NCI-H2081 treated with DMSO at 0.1 percent for 48 hours (cell line): ENCODE data around the gene SPATA20.

Source experiments
- DNase-seq: peaks from one replicate; lab custom pipeline; 2025; lab: John Stamatoyannopoulos, UW

The SPATA20 gene

DNA sequence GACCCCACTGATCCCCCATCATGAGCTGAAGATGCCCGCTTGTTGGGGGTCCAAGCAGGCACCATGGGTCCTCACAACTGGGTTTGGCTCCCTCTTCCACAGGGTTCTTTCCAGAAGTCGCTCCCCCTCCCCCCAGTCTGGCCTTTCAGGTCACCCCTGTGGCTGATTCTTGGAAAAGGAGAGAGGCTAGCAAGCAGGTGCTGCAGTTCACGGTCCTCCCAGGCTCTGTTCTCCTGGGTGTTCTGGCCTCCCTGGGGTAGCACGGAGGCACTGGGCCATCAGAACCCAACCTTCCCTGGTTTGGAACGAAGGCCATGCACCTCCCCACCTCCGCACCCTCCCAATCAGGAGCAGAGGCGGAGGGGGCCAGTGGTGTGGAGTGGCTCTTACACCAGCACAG lies 32.4 kb downstream of the SPATA20 start:
- DNase-seq = no peak

DNA sequence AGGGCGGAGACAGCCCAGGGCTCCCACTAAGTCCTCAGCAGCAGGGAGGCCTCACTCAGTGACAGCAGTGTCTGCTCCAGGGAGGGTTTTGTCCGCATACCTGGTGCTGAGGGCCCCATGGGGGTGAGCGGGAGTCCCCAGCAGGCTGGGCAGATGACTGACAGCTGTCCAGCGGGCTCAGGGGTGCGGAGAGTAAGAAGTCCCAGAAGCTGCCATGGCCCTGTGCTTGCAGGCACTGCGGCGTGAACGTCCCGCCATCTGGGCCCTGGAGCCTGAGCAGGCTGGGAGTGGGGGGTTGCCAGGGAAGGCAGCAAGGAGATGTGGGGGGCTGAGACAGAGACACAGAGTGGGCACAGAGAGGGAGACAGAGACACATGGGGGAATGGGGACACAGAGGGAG lies 33.7 kb downstream of the SPATA20 start:
- DNase-seq = no peak

DNA sequence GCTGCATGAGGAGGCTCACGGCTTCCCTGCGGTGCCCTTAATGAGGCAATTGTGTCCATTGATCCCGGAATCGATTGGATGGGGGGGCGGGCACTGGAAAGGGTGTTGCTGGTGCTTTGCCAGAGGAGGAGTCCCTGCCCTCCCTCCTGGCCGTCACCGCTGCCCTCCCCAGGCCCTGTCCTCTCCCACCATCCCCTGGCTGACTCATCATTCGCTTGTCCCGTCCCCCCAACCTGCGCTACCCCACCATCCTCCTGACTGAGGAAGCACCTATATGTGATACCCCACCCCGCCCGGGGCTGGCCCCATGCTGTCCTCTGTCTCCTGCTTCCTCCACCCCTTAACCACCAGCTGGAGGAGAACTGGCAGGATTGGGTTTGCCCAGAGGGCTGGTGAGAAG lies 34.3 kb downstream of the SPATA20 start:
- DNase-seq = no peak

DNA sequence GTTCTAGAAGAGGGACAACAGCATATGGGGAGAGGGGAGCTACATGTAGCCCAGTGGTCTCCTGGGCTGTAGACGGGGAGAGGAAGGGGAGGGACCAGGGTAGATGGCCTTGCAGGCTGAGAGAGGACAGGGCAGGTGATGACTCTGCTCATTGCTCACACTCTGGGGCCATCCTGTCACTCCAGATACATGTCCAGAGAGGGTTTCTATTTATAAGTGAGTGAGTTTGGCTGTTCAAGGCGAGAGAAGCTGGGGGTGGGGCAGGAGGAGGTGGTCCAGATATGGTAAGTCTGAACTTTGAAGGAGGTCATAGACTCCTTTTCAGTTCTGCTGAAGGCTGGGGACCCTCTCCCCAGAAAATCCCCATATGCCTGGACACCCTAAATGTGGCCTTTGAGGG lies 35.8 kb downstream of the SPATA20 start:
- no peak for DNase-seq

DNA sequence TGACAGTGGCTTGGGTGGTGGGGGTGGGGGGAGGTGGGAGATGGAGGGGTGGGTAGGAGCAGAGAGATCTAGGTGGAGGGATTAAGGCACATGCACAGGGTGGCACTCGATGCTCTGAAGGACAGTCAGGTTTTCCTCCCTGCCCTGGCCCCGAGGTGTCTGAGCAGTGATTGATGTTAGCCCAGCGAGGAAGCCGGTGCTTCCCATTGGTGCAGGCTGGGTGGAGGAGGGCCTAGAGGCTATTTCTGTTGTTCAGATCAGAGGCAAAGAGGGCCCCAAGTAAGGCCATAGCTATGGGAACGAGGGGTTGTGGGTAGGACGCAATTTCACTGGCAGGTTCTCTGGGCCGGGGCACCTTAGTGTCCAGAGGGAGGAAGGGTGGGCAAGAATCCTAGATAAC lies 36.7 kb downstream of the SPATA20 start:
- DNase-seq = no peak

DNA sequence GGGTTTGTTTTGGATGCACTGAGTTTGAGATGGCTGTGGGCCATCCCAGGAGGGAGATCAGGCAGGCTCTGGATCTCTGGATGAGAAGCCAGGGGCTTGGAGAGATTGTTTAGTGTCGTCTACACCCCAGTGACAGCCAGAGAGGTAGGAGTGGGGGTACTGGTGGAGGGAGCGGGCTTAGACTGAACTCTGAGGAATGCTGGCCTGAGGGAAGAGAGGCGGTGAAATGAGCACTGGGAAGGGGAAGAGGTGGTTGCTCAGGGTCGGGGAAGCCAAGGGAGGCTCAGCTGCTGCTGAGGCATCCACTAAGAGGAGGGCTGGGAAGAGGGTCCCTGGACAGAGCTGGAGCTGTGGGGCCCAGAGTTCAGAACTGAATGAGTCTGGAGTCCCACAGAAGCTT lies 37.1 kb downstream of the SPATA20 start:
- DNase-seq = no peak

DNA sequence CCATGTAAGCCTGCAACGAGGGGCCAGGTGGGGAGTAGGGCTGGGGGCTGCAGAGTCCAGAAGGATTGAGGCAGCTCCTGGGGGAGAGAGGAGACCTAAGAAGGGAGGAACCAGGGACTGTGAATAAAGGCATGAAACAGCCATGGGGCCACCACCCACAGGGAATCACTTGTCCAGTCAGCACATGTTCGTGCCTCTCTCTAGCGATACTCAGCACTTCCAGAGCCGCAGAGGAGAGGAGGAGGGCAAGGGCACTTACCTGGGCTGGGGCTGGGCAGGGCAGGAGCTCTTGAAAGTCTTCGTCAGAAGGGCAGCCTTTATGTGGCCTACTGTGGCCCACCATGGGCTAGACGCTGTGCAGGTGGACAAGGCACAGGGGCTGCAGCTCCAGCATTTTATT lies 37.8 kb downstream of the SPATA20 start:
- no peak for DNase-seq

DNA sequence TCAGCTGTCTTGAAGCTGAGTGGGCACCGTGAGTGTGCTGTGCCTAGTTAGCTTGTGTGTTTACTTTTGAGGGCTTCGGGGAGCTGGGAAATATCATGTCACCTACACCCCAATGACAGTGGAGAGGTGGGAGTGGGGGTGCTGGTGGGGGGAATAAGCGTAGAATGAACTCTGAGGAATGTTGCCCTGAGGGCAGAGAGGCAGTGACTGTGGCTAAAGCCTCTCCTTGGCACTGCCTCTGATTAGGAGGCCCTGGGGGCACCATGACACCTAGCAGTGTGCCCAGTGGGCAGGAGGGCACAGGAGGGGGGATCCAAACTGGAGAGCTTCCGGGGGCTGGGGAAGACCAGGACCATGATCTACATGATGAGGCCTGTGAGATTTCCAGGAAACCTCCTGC lies 38.4 kb downstream of the SPATA20 start:
- DNase-seq = no peak

DNA sequence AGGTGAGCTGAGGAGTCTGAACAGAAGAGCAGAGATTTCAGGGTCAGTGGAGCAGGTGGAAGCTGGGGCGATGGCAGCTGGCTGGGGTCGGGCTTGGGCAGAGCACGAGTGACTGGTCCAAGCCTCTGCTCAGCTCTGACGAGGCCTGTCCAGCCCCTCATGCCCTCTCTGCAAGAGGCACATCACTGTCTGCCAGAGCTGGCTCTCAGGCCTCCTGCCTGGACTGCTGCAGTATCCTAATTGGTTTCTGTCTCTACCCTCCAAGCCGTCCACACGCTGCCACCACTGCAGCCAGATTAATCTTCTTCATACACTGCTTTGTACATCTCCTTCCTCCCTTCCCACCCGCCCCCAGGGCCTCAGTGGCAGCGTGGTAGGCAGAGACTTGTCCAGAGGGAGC lies 38.9 kb downstream of the SPATA20 start:
- no peak for DNase-seq

DNA sequence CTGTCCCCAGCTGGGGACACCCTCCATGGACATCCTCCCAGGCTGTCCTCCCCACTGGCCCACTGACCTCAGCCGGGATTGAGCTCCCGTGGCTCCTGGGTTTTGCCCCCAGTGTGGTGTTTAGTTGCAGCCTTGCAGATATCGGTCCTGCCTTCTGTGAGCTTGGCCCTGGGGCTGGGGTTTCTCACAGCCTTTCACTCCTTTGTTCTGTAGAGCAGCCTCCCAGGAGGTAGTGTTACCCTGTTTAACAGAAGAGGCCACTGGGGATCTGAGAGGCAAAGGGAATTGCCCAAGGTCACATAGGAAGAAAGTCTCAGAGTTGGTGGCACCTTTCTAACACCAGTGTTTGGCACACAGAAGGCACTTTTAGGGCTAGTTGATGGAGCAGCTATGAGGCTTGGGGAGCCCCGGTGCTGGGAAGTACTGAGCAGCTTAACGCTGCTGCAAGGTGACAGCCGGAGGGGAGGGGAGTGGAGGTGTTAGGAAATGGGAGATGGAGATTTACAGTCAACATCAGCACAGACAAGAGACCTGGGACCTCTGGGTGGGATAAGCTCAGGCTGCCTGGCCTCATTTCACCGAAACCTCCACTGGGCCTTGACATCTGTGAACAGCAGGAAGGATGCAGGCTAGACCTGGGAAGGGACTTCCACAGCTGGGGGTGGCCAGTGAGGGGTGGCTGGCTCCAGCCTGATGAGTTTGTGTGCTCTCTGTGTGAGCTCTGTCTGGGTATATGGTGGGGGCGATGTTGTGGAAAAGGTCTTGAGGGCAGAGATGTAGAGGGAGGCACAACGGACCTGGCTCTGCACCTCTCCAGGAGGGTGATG lies 39.7 kb downstream of the SPATA20 start:
- DNase-seq = no peak

DNA sequence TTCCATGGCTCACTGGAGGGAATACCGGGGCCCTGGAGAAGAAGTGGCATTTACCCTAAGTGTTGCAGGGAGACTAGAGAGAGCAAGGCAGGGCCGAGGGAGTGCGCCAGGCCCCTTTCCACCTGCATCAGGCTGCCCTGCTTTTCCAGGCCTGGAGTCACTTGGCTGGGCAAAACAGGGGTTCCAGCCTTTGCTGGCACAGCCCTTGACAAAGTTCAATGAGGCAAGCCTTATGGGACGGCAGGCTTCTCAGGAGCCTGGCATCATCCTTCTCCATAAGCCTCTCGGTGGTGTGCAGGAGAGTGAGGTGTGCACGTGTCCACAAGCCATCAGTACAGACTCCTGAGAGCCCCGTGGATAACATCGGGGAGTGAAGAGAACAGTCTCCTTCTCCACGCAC lies 40.6 kb downstream of the SPATA20 start:
- DNase-seq = no peak

DNA sequence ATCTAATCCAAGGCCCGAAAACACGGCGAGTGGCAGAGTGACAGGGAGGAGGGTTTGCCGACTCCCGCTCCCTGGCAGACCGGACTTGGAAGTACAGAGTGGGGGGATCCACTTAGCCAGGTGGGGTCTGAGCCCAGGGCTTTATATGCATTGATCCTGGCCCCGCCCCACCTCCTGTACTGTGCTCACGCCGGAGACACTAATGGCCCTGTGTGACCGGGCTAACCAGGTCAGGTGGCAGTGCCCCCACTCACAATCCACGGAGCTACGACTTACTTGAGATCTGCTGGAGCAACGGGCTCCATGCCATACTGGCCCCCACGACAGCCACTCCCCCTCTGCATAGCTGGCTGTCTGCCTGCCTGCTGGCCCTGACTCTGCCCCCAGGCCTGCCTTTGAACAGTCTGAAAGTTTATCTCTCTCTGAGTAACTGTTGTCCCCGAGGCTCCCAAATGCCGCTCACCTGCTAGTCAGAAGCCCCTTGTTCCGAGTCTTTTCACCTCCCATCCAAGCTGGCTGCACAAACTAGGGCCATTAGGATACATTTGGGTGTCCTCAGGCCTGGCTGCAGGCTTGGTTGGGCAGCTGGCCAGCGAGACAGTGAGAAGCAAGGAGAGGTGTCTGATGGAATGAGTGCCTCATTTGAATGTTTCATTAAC lies 41.5 kb downstream of the SPATA20 start:
- DNase-seq = no peak

DNA sequence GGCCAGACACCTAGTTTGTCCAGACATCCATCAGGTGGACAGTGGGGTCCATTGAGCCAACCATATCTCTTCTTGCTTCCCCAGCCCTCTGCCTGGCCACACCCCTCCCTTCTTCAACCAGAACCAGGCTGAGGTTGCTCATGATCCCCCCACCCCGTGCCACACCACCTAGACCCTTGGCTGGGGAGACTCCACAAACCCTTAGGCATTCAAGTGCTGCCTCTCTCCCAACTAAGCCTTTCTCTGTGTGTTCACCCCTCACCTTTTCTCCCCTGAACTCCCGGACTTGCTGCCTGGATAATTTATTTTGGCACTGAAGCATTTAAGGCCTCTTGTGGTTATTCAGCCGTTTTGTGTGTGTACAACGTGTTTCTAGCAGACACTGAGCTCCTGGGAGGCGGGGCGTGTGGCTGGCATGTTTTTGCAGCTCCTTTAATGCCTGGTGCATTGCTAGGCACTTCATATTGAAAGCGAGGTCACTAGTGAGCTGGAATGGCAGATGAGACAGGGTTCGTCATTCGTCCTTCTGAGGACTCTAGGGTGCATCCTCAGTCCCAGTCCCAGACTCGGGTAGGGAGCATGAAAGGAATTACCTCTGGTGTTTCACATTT lies 42.2 kb downstream of the SPATA20 start:
- no peak for DNase-seq

DNA sequence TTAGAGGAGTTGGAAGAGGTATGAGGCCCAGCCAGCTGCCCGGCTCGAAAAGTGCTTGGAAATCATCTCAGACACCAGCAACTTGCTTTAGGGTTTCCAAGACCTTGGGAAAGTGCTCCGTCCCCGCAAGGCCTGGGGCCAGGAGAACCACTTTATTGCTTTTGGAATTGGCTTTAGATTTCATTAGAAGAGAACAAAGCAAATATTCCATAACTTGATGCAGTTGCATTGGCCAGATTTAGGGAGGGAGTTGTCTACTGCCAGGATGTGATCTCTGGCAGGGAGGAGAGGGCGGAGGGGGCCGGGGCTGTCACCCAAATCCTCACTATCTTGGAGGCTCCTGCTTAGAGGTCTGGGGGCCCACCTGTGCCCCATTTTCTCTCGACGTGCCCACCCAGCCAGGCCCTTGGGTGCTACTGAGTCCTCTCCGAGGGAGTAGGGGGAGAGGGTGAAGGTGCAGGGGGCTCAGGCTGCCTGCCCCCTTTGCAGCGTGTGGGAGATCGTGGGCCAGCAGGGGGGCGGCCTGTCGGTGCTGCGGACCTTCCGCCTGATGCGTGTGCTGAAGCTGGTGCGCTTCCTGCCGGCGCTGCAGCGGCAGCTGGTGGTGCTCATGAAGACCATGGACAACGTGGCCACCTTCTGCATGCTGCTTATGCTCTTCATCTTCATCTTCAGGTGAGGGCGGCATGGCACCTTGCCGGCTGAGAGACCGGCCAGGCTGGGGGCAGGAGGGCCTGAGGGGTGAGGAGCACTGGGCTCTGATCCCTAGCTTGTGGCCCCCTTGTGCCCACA lies 44.2 kb downstream of the SPATA20 start:
- no peak for DNase-seq

DNA sequence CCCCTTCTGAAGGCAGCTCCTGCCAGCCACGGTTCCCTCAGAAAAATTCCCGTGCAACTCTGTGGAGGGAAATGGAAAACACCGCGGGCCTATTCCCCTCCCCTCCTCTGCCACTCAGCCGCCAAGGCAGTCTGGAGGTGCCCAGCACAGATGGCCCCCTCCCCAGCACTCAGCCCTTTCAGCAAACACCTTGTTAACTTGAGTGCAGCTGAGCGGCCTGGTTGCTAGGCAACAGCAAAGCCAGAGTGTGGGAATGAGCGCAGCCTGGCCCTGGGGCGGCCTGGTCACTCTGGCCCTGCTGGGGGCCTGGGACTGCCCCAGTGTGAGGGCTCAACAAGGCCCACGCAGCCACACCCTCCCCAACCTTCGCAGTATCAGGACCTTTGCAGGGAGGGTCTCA lies 46.3 kb downstream of the SPATA20 start:
- no peak for DNase-seq

DNA sequence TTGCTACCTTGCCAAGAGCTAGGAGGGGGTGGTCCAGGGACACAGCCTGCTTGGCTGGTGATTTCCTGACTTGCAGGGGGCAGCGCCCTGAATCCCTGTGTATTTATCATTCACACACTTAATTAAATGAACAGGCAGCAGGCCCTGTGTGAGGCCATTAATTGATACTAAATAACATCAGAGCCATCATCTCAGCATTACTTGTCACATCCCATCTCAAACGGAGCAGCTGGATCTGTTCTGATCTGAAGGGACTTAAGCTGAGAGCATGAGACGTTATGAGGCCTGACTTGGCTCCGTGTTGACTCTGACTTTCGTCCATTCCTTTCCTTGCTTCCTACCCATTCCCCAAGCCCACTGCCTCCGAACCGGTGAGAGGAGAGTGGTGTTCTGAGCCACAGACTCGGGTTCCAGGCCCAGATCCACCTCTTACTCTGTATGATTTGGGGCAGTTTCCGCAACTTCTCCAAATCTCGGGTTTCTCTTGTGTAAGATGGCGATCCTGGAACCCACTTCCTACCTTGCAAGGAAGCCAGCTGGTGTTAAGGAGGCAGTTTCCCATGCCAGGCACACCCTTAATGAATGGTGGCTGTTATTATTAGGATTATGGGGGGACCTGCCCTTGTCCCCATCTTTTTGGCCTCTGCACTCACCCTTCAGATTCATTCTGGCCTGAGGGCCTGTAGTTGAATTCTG lies 47.3 kb downstream of the SPATA20 start:
- no peak for DNase-seq

DNA sequence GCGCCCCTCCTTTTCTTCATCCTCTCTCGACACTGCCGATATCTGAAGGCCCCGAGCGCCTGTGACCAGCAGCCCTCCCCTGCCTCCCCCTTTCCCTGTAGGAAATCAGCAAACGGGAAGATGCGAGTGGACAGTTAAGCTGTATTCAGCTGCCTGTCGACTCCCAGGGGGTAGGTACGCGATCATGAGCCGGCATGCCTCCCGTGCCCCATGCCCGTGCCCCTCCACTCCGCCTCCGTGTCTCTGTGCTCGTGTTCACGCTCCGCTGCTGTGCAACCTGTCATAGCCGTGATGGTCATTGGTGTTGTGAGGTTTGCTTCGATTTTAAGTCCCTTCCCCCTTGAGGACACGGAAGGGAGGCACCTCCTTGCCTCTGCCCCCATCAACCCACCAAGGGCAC lies 47.9 kb downstream of the SPATA20 start:
- no peak for DNase-seq

DNA sequence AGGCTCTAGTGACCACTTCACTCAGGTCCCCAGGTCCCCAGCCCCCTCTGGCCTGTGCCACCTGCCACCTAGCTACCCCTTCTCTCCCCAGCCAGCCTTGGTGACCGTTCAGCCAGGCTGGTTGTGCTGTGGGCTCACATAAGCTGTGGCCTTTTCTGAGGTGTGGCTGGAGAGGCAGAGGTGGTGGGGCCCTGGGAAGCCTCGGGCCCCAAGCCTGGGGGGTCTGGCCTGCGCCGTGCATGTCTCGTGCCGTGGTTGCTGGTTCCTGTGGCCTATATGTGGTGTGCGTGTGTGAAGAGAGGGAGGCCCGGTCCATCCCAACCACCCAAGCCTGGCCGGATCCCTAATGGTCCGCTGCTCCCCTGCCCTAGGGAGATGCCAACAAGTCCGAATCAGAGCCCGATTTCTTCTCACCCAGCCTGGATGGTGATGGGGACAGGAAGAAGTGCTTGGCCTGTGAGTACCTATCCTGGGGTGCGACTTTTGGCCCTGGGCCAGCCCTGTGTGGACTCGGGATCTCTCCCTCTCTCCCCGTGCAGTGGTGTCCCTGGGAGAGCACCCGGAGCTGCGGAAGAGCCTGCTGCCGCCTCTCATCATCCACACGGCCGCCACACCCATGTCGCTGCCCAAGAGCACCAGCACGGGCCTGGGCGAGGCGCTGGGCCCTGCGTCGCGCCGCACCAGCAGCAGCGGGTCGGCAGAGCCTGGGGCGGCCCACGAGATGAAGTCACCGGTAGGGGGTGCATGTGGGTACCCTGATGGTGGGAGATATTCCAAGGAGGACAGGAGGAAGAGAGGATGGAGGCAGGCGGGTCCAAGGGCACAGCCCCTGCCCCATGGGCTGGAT lies 49.4 kb downstream of the SPATA20 start:
- DNase-seq = no peak

DNA sequence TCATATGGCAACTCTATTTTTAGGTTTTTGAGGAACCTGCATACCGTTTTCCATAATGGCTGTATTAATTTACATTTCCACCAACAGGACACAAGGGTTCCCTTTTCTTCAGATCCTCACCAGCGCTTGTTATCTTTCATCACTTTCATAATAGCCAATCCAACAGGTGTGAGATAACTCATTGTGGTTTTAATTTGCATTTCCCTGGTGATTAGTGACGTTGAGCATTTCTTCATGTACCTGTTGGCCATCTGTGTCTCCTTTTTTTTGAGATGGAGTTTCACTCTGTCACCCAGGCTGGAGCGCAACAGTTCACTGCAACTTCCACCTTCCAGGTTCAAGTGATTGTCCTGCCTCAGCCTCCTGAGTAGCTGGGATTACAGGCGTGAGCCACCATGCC lies 51.5 kb downstream of the SPATA20 start:
- DNase-seq = no peak

DNA sequence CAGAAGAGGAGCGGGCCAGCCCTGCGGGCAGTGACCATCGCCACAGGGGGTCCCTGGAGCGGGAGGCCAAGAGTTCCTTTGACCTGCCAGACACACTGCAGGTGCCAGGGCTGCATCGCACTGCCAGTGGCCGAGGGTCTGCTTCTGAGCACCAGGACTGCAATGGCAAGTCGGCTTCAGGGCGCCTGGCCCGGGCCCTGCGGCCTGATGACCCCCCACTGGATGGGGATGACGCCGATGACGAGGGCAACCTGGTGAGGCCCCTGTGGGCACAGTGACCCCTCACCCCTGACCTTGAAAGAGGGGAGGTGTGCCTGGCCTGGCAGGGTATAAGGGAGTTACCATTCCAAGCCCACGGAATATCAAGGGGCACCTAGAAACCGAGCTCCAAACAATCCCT lies 52.6 kb downstream of the SPATA20 start:
- DNase-seq = no peak

DNA sequence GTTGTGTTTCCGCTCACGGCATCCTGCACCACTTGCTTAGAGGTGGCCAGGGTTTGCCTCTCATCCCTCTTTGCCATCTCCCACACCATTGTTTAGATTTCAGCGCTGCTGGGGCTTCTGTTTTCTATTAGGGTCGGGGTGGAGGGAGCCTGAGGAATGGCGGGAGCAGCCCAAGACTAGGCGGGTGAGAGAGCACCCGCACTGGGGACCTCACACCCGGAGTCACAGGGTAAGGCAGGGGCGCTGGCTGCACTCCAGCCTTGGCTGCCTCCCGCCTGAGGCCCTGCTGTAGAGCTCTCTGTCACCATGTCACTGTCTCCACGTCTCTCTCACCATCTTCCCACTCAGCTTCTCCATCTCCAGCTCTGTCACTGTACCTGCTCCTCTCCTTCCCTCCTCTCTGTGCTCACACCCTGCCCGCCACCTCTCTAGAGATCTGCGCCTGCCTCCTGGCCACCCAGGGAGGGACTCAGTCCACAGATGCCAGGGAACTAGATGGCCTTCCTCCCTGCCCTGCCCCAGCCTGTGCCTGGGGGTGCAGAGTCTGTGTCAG lies 54.9 kb downstream of the SPATA20 start:
- no peak for DNase-seq
